CD4-positive, alpha-beta T cell treated with Interleukin-21 for 1 hour (primary cell): Measurements from ENCODE around the gene POU6F2.

Experiments used
- DNase-seq: peaks from one replicate; pipeline ENCODE4 v3.0.0-alpha.2; 2020

Gene POU6F2

DNA sequence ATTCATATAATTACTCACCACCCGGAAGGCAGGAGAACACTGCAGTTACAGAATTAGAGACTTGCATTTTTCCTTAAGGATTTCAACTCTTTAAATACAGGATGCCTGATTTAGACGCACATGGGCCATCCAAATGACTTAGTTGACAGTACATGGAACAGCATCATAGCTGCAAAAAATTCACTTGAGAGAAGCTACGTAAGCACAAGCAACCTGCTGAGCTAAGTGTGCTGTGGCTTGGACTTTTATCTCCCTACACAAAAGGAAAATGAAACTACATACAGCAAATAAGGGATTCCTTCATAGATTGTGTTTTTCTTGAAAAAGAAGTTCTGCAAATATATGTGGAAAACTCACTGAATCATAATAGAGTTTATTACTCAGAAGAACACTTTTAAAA lies 152.6 kb downstream of the POU6F2 start:
- no peak for DNase-seq

DNA sequence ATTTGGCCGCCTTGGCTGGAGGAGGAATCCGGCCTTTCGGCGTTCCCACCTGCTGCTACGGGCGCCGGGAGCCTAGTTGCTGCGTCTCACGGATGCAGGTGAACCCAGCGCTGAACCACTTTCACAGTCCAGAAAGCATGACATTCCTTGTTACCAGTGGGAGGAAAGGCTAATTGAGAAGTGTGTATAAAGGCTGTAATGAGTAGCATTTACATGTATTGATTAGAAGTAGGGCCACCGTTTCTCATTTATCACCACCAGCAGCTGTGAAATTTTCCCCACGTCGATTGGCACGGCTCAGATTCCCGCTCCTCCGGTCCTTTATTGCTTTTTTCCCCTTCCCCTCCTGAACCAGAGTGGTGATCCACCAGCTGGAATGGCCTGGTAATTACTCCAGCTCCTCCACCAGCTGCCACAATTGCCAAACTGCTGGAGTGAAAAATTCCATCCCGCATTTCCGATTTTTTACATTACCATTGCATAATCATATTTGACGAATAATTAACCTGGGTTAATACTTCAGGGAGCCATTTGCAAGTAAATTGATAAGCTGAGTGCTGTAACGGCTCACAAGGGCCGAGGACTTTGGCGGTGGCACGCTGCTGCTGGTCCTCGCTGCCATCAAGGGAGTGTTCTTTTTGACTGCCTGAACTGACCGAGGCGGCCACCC lies 153.3 kb downstream of the POU6F2 start:
- DNase-seq: no peak

- DNase-seq: no peak
These were observed 154.6 kb downstream of the POU6F2 start for GRCh38 chr7:39132306-39132705.

DNA sequence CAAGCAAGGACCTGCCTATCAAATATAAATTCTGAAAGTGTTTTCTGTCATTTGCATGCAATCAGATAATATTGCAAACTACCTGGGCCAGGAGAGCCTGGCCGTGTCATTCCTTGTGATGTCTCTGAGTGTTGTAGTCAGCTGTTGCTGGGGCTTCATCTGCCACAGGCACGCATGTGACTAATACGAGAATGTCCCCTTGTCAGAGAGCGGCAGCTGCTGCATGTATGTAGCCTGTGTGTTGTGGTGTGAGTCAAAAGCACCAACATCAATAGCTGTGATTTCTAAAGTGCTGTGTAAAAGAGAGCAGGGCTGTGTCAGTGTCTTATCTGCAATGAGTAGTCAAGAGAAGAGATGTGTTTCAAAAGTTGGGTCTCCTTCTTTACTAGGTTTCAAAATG lies 155.4 kb downstream of the POU6F2 start:
- no peak for DNase-seq

GRCh38 chr7:39137480-39137879 lies 159.8 kb downstream of the POU6F2 start:
- no peak for DNase-seq

- no peak for DNase-seq
These were observed 165.0 kb downstream of the POU6F2 start for GRCh38 chr7:39142750-39143149.

- DNase-seq: no peak
These were observed 166.7 kb downstream of the POU6F2 start for GRCh38 chr7:39144420-39144819.

DNA sequence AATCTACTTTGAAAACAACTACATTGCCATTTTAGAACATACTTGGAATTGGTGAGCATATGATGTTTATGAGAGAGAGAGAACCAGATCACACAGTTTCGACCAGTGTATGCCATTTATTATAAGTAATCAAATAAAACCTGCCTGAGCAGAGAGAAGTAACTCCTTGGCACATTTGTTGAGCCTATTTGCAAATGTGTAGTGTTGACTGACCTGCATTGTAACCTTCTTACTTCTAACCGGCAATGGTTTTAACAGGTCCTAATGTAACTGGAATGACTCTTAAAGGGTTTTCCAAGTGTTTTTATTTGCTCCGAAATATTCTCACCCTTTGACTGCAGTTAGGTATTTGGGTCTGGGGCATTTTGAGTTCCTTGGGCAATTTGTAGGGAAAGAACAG lies 167.6 kb downstream of the POU6F2 start:
- DNase-seq: no peak

- DNase-seq: no peak
These were observed 168.2 kb downstream of the POU6F2 start for GRCh38 chr7:39145935-39146334.

DNA sequence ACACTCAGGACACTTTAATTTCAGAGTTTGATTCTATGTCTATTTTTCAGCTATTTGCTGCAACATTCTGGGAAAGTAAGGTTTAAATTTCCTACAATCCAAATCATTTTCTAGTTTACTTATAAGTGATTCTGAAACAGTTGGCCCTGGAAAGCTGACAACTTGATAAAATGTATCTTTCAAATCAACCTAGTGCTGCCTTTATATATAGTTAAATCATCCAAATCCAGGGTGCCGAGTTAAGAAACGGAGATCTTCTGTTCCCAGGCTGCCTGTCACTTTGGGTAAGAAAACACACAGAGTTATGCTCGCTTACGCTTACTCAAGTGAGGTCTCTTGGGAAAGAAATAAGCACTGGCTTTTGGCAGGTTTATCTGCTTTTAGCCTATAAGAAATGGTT lies 175.0 kb downstream of the POU6F2 start:
- DNase-seq: no peak

GRCh38 chr7:39153113-39153512 lies 175.4 kb downstream of the POU6F2 start:
- no peak for DNase-seq

- no peak for DNase-seq
These were observed 175.9 kb downstream of the POU6F2 start for GRCh38 chr7:39153647-39154046.

DNA sequence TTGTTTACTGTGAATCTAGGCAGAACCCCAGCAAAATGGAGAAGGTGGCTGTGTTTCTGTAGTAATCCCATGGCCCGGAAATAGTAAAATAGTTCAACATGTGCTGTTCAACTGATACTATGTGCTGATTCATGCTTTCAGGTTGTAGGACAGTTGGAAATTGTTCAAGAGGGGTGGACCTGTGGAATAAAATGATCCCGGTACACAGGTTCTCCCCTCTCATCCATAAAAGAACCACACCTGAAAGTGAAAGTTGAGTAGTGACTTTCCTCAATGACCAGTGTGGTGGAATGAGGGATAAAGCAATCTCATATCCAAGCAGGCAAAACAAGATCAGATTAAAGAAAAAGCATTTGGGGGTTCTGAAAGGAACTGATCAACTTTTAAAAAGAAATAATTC lies 177.1 kb downstream of the POU6F2 start:
- DNase-seq: no peak

- no peak for DNase-seq
These were observed 180.7 kb downstream of the POU6F2 start for GRCh38 chr7:39158367-39158766.

GRCh38 chr7:39161903-39162302 lies 184.2 kb downstream of the POU6F2 start:
- no peak for DNase-seq

DNA sequence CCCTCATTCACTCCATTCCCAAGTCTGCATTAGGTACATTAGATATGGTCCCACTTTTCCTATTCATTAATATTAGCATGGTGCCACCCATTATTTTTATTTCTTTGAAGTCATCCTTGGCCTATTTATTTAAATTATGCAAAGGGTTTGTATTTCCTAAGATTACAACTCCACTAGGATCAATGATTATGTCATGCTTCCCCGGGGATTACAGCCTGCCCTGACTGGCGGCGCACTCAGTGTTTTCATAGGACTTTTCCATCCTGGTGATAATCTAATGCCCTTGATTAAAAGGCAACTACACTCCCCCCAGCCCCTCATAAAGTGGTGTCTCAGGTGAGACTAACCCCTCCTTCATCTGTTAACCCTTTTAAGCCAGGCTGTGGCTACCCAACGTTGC lies 187.2 kb downstream of the POU6F2 start:
- no peak for DNase-seq

DNA sequence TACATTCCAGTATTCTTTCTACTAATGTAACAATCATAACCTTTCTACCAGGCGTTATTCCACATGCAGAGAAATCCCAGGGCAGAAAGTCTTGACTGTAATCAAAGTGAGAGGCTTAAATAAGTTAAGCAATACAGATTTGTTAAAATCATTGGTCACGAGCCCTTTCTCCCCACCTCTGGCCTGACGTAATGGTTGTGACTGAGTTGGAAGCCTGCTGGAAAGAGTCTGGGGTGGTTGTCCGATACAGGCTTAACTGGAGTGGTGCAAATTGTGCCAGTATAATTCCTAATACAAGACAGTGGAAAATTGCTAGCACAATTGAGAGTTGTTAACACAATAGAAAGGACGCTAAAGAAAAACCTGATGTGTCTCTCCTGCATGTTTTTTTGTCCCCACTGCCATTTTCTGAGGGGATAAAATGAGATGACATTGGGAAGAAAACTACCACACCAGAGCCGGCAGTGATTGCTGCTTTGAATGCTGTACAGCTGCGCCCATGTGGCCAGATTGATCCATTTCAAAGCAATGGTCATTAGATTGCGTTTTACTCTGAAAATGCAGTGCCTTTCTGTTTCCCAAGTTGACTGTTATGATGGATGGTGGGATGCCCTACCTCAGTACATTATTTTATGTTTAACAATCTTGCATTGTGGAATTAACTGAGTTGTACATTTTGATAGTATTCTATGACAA lies 190.8 kb downstream of the POU6F2 start:
- DNase-seq: no peak

DNA sequence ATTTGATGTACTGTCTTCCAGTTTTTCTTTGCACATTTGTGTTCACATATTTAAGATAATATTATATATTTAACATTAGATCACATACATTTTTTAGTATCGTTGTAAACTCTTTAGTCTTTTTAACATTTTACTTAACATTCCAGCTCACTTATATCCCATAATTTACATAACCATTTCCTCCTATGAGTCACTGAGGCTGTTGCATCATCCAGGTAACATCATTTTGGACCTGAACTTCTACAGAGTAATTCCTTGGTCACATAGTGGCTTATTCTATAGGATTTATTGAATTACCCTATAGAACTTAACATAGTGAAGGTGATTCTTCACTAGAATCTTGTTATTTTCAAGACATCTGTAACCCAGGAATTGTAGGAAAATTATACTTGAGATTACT lies 194.4 kb downstream of the POU6F2 start:
- DNase-seq: no peak

- no peak for DNase-seq
These were observed 203.7 kb downstream of the POU6F2 start for GRCh38 chr7:39181398-39181797.

DNA sequence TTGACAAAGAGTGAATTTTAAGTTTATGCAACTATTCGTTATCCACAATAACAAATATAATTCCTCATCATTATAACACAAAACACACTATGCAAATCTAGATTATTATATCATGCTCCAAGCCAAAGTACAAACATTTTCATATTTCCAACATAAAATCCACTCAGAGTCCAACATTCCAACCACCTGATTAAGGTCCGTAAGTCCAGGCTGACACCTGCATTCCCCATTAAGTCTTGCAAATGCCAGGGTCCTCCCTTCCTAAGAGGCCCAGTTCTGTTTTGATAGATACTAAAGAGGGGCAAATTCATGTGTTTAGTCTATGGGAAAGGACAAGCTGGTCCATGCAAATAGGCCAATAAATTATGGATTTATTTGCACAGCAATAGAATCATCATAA lies 206.1 kb downstream of the POU6F2 start:
- DNase-seq: no peak

GRCh38 chr7:39184391-39184790 lies 206.7 kb downstream of the POU6F2 start:
- no peak for DNase-seq

- DNase-seq: no peak
These were observed 208.4 kb downstream of the POU6F2 start for GRCh38 chr7:39186131-39186530.

GRCh38 chr7:39186671-39187070 lies 209.0 kb downstream of the POU6F2 start:
- no peak for DNase-seq

DNA sequence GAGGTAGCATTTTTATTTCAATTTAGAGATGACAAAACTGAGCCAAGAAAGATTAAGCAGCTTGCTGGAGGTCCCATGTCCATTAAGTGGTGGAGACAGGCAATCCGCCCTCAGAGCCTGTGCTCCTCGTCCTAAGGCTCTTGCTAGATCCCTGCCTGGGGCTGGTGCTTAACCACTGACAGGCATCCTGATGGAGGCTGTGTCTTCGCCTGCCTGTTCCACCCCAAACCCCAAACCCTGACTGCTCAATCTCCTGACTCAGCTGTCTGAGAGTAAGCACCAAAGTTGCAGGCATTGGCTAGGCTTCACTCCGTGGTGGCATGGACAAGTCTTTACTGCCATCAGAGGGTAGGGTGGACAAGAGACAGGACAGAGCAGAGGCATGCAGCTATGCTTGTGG lies 209.4 kb downstream of the POU6F2 start:
- DNase-seq: no peak

DNA sequence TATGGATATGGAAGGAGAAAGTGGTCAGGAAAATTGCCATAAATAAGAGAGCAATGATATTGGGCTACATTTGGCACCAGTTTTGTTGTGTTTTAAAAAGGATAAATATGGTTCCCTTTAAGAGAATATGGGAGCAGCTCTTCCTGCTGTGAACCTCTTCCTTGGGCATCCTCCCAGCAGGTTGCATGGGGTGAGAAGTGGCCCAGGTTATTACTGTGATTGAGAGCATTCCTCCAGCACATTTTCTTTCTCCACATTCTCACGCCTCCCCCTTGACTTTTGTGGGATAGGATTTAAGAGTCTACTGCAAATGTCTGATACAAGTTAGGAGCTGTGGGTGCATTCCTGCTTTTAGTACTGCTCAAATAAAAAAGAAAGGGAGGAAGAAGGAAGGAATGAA lies 214.8 kb downstream of the POU6F2 start:
- no peak for DNase-seq
